A549 (cell line): ENCODE data around the gene UGT1A3. TPM values are rescaled to one million over a fixed set of nuclear protein-coding genes. Genes with fewer than 3 reads are reported as not detected.
"Not testable (repeated sequence)": the region's sequence is repeated elsewhere in the genome, so short reads cannot be mapped to it uniquely, and the experiment has no call there.

Experiments
- ATAC-seq, 2 experiments: fragments of 200-7000 bp in 1 of 2; fragments of >200 bp in 1 of 2; cut with Nextera tagmentation in 1 of 2; cut with Tn5 transposase in 1 of 2; 3 replicates each; pipeline versions ENCODE4 v1.8.0 to v1.9.1; 2018 to 2020; ENCODE audit warnings: mild to moderate bottlenecking in 1 of 2, moderate library complexity in 1 of 2
- CTCF ChIA-PET: fragments of 300-600 bp; sonication (Branson Sonifier 250); formaldehyde crosslinking; extraction: SDS; loops from one replicate; lab custom pipeline; 2021; ENCODE audit warnings: antibody characterized with exemption, inconsistent platforms; lab: Yijun Ruan, JAX
- POLR2A ChIA-PET: fragments of 350-600 bp; formaldehyde crosslinking; extraction: SDS; loops from one replicate; lab custom pipeline; 2021; ENCODE audit warnings: antibody characterized with exemption, inconsistent platforms; lab: Yijun Ruan, JAX
- DNase-seq, 2 experiments: peaks; one replicate each; pipeline versions ENCODE4 v3.0.0 to v3.0.0-alpha.2; 2011 to 2016; ENCODE audit warnings: low read depth in 1 of 2, low spot score in 1 of 2
- FAIRE-seq: peaks from 2 replicates; lab custom pipeline; 2011; peaks lifted over from hg19 to GRCh38; lab: Jason Lieb, UNC
- H3K27ac ChIP-seq, 2 experiments: fragments of >200 bp; sonication (Bioruptor Twin); formaldehyde crosslinking; 3 replicates each; pipeline ENCODE4 v1.5.1; 2016 to 2017
- H3K4me1 ChIP-seq: fragments of >200 bp; sonication (Bioruptor Twin); formaldehyde crosslinking; 3 replicates; pipeline ENCODE4 v1.6.1; 2016
- H3K4me2 ChIP-seq: fragments of >200 bp; sonication (Bioruptor Twin); formaldehyde crosslinking; 3 replicates; pipeline ENCODE4 v1.6.1; 2016
- H3K4me3 ChIP-seq: fragments of >200 bp; sonication (Bioruptor Twin); formaldehyde crosslinking; 3 replicates; pipeline ENCODE4 v1.5.1; 2016
- H3K9me3 ChIP-seq: fragments of >200 bp; sonication (Bioruptor Twin); formaldehyde crosslinking; 3 replicates; pipeline ENCODE4 v1.6.1; 2016
- ATOH8 ChIP-seq: fragments of 250-450 bp; sonication (Bioruptor Pico); IDR thresholded peaks from 2 replicates; pipeline ENCODE4 v1.5.0; 2020; ENCODE audit warnings: low read depth, mild to moderate bottlenecking, moderate library complexity
- BCL3 ChIP-seq: fragments of >200 bp; sonication (Bioruptor Twin); formaldehyde crosslinking; IDR thresholded peaks from 3 replicates; pipeline ENCODE4 v1.6.1; 2016
- CBX2 ChIP-seq: fragments of 200-600 bp; sonication (generic); IDR thresholded peaks from 2 replicates; pipeline ENCODE4 v1.6.1; 2016; ENCODE audit warnings: low read depth, mild to moderate bottlenecking, borderline replicate concordance
- CHD2 ChIP-seq: fragments of 150-350 bp; IDR thresholded peaks from 2 replicates; pipeline ENCODE4 v1.6.1; 2014; ENCODE audit warnings: low read length; ENCODE audit not compliant: partially characterized antibody
- E2F6 ChIP-seq: IDR thresholded peaks from 2 replicates; pipeline ENCODE4 v1.6.1; 2012; ENCODE audit warnings: low read depth, borderline replicate concordance
- EP300 ChIP-seq, 2 experiments: fragments of >200 bp; sonication (Bioruptor Twin); formaldehyde crosslinking; IDR thresholded peaks; 2 replicates in 1 of 2; 3 replicates in 1 of 2; pipeline ENCODE4 v1.6.1; 2016 to 2017
- FOSB ChIP-seq: fragments of 250-450 bp; sonication (Bioruptor Pico); IDR thresholded peaks from 2 replicates; pipeline ENCODE4 v1.5.0; 2020; ENCODE audit warnings: mild to moderate bottlenecking, moderate library complexity
- HOXA7 ChIP-seq: fragments of 250-450 bp; sonication (Bioruptor Pico); IDR thresholded peaks from 2 replicates; pipeline ENCODE4 v1.5.0; 2020; ENCODE audit warnings: mild to moderate bottlenecking, moderate library complexity
- HOXB13 ChIP-seq: fragments of 250-450 bp; sonication (Bioruptor Pico); IDR thresholded peaks from 2 replicates; pipeline ENCODE4 v1.5.0; 2020; ENCODE audit warnings: low read depth, mild to moderate bottlenecking, moderate library complexity
- HOXB5 ChIP-seq: fragments of 250-450 bp; sonication (Bioruptor Pico); IDR thresholded peaks from 2 replicates; pipeline ENCODE4 v1.5.0; 2020; ENCODE audit warnings: mild to moderate bottlenecking, moderate library complexity
- MAFK ChIP-seq: fragments of 450-650 bp; IDR thresholded peaks from 2 replicates; pipeline ENCODE4 v1.6.1; 2014; ENCODE audit not compliant: partially characterized antibody
- NFE2L2 ChIP-seq: fragments of 150-350 bp; conservative IDR thresholded peaks from 2 replicates; pipeline ENCODE4 v1.6.1; 2014; ENCODE audit warnings: low read length
- NPAS2 ChIP-seq: fragments of 250-450 bp; sonication (Bioruptor Pico); IDR thresholded peaks from 2 replicates; pipeline ENCODE4 v1.8.0; 2022; ENCODE audit warnings: mild to moderate bottlenecking, moderate library complexity, borderline replicate concordance
- NR3C1 ChIP-seq: fragments of >200 bp; sonication (Bioruptor Twin); formaldehyde crosslinking; IDR thresholded peaks from 3 replicates; pipeline ENCODE4 v1.6.1; 2017
- PBX3 ChIP-seq: IDR thresholded peaks from 2 replicates; pipeline ENCODE4 v1.6.1; 2012
- PHF8 ChIP-seq: fragments of 200-600 bp; sonication (generic); IDR thresholded peaks from 2 replicates; pipeline ENCODE4 v1.6.1; 2016; ENCODE audit warnings: low read depth, mild to moderate bottlenecking, antibody characterized with exemption, moderate library complexity, borderline replicate concordance
- POLR2A ChIP-seq: IDR thresholded peaks from 2 replicates; pipeline ENCODE4 v1.6.1; 2012; ENCODE audit warnings: mild to moderate bottlenecking, low read length
- RARB ChIP-seq: fragments of 250-450 bp; sonication (Bioruptor Pico); IDR thresholded peaks from 2 replicates; pipeline ENCODE4 v1.8.0; 2021; ENCODE audit warnings: mild to moderate bottlenecking, moderate library complexity
- RFX5 ChIP-seq: fragments of 450-650 bp; IDR thresholded peaks from 2 replicates; pipeline ENCODE4 v1.7.1; 2014; ENCODE audit warnings: antibody characterized with exemption, mild to moderate bottlenecking, moderate library complexity
- RNF2 ChIP-seq: fragments of 200-600 bp; sonication (generic); IDR thresholded peaks from 2 replicates; pipeline ENCODE4 v1.6.1; 2016; ENCODE audit warnings: low read depth, mild to moderate bottlenecking, antibody characterized with exemption, moderate library complexity, borderline replicate concordance
- SMC3 ChIP-seq: fragments of >200 bp; sonication (Bioruptor Twin); formaldehyde crosslinking; IDR thresholded peaks from 3 replicates; pipeline ENCODE4 v1.6.1; 2018; ENCODE audit warnings: inconsistent platforms
- TFCP2L1 ChIP-seq: fragments of 250-450 bp; sonication (Bioruptor Pico); IDR thresholded peaks from 2 replicates; pipeline ENCODE4 v1.5.0; 2021; ENCODE audit warnings: mild to moderate bottlenecking
- USF2 ChIP-seq: fragments of 450-650 bp; IDR thresholded peaks from 2 replicates; pipeline ENCODE4 v1.6.1; 2014; ENCODE audit warnings: antibody characterized with exemption
- ZFP36 ChIP-seq: fragments of 450-650 bp; IDR thresholded peaks from 2 replicates; pipeline ENCODE4 v1.6.1; 2014; ENCODE audit warnings: borderline replicate concordance; ENCODE audit not compliant: partially characterized antibody
- WGBS: methylation state at CpG from one replicate; pipeline ENCODE4 v1.1.6; 2017; ENCODE audit errors: missing lambda C conversion rate; 5-methylcytosine and 5-hydroxymethylcytosine counted together
- polyA plus RNA-seq, 4 experiments: library from polyadenylated mRNA; depleted of rRNA in 3 of 4; stranded (reverse); fragments of >200 nt; fragmentation: RNase III in 1 of 4; extraction: RNeasy Plus Mini Kit Qiagen cat#74134 plus additional on column Dnase treatment in 1 of 4; gene quantifications; 2 replicates in 3 of 4; 3 replicates in 1 of 4; pipeline ENCODE4 v1.2.3, GENCODE V29; 2011 to 2017

The UGT1A3 gene
- polyA plus RNA-seq, 2 of the 4 experiments (the other 2 are of a cell fraction): 0.23 to 0.39 TPM

GRCh38 chr2:233700842-233701241 is 28.0 kb upstream of the UGT1A3 start:
- not testable (repeated sequence) for FAIRE-seq, DNase-seq, ATAC-seq, H3K4me3 ChIP-seq
- POLR2A ChIA-PET: interaction anchor here (0.8 to 1.9 kb wide), 6 partner anchors 10 to 214 kb away, joined by 4 to 13 read pairs (median 8); partner anchors contain the start of gene USP40
- Histone ChIP-seq H3K4me2 (0 out of 3 replicates have a peak overlapping the region, but pooled peaks have one; percentile 35), H3K27ac (peak overlapping the region; percentile 99 to 100), H3K4me1 (peaks cover 36% of the 10 kb centered on the region), H3K9me3 (peaks cover 55% of the 10 kb centered on the region)
- peak; percentile 61; the same call in 1 of the 2 replicates for TF ChIP-seq ATOH8 (CRISPR knock-in tag)
- 0 out of 2 replicates have a peak, but pooled peaks have one; percentile 3 for TF ChIP-seq FOSB (CRISPR knock-in tag)
- peak; percentile 64; the same call in 1 of the 2 replicates for TF ChIP-seq HOXB13 (CRISPR knock-in tag)
- TF ChIP-seq RARB (CRISPR knock-in tag): peak; percentile 61; the same call in 1 of the 2 replicates
- WGBS: 38% methylated on average over 5 of the region's 5 CpGs
- CTCF ChIA-PET: interaction anchor here (0.9 to 2.6 kb wide), 4 partner anchors 10 to 215 kb away, joined by 3 to 11 read pairs (median 3); partner anchors contain the start of gene USP40

GRCh38 chr2:233702238-233702637 is 26.6 kb upstream of the UGT1A3 start:
- WGBS: 81% methylated on average over 3 of the region's 3 CpGs
- ATAC-seq (no peak), FAIRE-seq (no peak), DNase-seq (no peak)
- Histone ChIP-seq H3K4me1 (peaks cover 50% of the 10 kb centered on the region), H3K9me3 (peaks cover 41% of the 10 kb centered on the region), H3K27ac (peak overlapping the region; percentile 99 to 100), H3K4me3 (no peak overlapping the region), H3K4me2 (no peak overlapping the region)
- ChIA-PET CTCF (interaction anchor here (1.0 kb wide), 1 partner anchor 131 kb away, joined by 5 read pairs; no protein-coding TSS in a partner anchor), POLR2A (no interaction called here)
- no peak for TF ChIP-seq POLR2A
- no peak for TF ChIP-seq SMC3
- no peak for TF ChIP-seq MAFK
- TF ChIP-seq TFCP2L1 (CRISPR knock-in tag): no peak
- no peak for TF ChIP-seq E2F6
- no peak for TF ChIP-seq NR3C1
- no peak for TF ChIP-seq HOXA7 (CRISPR knock-in tag)
- TF ChIP-seq USF2: no peak
- TF ChIP-seq CBX2: no peak
- TF ChIP-seq RARB (CRISPR knock-in tag): no peak
- no peak for TF ChIP-seq RFX5
- TF ChIP-seq CHD2: no peak
- no peak for TF ChIP-seq NFE2L2
- no peak for TF ChIP-seq PBX3
- no peak for TF ChIP-seq ZFP36
- no peak for TF ChIP-seq PHF8

- DNase-seq (peak in 1 of 2 experiments; percentile 70), FAIRE-seq (no peak)
- peak overlapping the region; percentile 47; the same call in 2 of the 3 replicates for H3K4me2 ChIP-seq
- TF ChIP-seq HOXB5 (CRISPR knock-in tag) (peak; percentile 16; the same call in 1 of the 2 replicates), RNF2 (no peak), EP300 (IDR thresholded peaks at IDR 0.05) (0 out of 5 replicates have a peak, but pooled peaks of 1 of the 2 experiments have one; percentile 16), USF2 (no peak), HOXA7 (CRISPR knock-in tag) (peak; percentile 49; the same call in 1 of the 2 replicates), BCL3 (0 out of 3 replicates have a peak, but pooled peaks have one; percentile 22), NPAS2 (CRISPR knock-in tag) (0 out of 2 replicates have a peak, but pooled peaks have one; percentile 7), SMC3 (no peak)
These were observed 22.8 kb upstream of the UGT1A3 start for GRCh38 chr2:233705911-233706506.

More at GRCh38 chr2:233705911-233706506, 22.8 kb upstream of the UGT1A3 start:
- ChIA-PET CTCF (interaction anchor here (1.0 to 2.2 kb wide), 5 partner anchors 9 to 257 kb away, joined by 4 to 11 read pairs (median 6); no protein-coding TSS in a partner anchor), POLR2A (interaction anchor here (1.1 to 2.1 kb wide), 3 partner anchors 127 to 149 kb away, joined by 3 to 7 read pairs (median 5); partner anchors contain the start of gene USP40)
- Histone ChIP-seq H3K4me1 (peaks cover 58% of the 10 kb centered on the region), H3K4me3 (no peak overlapping the region), H3K27ac (peak overlapping the region; percentile 98 to 100), H3K9me3 (peaks cover 43% of the 10 kb centered on the region)
- ATAC-seq: peak; percentile 49 to 59; a peak in 5 of 6 replicates
- 50% methylated on average over 4 of the region's 4 CpGs for WGBS
